ENCODE results near the gene CRACDL.

The CRACDL gene

DNA sequence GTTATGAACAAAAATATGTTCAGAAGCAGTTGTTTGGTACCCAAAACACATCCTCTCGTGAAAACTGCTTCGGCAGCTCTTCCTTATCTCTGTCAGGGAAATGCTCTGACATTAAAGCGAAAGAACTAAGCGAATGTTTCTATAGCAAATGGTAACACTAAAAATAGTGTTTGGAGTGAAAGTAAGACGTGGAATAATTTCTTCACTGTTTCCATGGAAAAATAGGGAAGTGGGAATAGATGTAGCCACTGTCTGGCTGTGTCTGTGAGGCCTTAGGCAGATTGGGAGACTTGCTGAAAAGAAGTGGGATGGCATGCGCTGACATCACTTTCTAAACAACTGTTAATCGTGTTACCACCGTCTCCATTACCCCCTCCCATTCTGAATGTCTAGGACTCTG, 11.5 kb upstream of the CRACDL start:
- TF ChIP-seq, protein P1, sequence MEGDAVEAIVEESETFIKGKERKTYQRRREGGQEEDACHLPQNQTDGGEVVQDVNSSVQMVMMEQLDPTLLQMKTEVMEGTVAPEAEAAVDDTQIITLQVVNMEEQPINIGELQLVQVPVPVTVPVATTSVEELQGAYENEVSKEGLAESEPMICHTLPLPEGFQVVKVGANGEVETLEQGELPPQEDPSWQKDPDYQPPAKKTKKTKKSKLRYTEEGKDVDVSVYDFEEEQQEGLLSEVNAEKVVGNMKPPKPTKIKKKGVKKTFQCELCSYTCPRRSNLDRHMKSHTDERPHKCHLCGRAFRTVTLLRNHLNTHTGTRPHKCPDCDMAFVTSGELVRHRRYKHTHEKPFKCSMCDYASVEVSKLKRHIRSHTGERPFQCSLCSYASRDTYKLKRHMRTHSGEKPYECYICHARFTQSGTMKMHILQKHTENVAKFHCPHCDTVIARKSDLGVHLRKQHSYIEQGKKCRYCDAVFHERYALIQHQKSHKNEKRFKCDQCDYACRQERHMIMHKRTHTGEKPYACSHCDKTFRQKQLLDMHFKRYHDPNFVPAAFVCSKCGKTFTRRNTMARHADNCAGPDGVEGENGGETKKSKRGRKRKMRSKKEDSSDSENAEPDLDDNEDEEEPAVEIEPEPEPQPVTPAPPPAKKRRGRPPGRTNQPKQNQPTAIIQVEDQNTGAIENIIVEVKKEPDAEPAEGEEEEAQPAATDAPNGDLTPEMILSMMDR (IDR thresholded peaks at IDR 0.05) = no peak

DNA sequence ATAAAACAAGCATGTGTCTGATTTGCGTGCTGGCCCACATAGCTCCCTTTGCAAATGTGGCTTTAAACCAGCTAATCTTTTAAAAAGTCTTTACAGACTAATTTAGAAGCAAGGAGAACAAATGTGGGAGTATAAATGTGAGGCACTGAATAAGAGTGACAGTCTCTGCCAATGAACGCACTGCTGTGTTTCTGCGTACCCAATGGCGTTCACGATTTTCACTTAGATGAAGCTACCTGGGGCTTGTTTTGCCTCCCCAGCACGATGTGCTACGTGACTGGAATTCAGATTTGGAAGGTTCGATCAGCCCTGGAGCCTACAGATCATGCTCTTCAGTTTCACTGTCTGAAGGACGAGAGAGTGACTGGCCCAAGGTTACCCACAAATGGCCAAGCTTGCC, 10.8 kb upstream of the CRACDL start:
- TF ChIP-seq, protein P1 (IDR thresholded peaks at IDR 0.05) = no peak

DNA sequence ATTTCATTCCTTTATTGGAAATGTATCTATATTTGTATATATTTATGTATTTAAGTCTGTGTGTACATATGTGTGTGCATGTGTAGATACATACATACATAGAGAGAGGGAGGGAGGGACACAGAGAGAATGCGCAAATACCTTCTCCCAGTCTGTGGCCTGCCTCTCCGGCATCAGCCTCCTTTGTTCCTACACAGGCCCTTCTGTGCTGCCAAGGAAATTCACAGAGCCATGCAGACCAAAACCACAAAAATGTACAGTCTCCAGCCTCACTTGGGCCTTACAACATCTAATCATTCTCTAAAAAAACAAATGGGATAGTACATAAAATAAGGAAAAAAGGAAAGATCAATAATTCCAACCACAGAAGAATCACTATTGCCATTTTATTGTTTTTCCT, 8.8 kb upstream of the CRACDL start:
- TF ChIP-seq, protein P1 (IDR thresholded peaks at IDR 0.05) = no peak

DNA sequence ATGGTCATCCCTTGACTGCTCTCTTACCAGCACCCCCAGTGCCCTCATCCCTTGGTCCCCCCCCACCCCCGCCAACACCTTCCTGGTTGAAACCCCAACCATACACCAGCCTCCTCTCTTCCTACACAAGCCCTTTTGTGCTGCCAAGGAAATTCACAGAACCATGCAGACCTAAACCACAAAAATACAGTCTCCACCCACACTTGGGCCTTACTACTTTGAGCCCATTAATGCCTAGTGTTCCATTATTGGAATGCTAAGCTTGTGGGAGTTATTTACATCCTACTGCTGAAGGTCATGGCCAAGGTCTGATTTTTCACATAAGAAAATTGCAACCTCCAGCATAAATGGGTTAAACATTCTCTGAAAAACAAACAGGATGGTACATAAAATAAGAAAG, 4.1 kb upstream of the CRACDL start:
- TF ChIP-seq, protein P1 (IDR thresholded peaks at IDR 0.05) = no peak

DNA sequence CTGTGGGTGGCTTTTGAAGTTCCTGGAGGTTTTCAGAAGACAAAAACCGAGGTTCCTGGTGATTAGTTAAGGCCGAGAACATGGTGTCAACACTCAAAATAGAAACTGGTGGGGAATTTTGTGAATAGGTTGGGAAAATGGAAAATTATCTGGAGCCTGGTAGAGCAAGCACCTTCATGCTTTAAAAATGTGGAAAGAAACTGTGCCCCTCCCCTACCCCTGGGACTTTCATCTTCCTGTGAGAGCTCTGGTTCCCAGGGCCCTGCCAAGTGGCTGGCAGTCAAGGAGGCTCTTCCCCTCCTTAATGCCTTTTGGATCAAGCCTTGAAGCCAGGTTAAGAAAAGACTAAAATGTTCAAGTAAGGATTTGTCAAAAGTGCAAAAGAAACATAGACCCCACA, 1.9 kb upstream of the CRACDL start:
- TF ChIP-seq, protein P1 (IDR thresholded peaks at IDR 0.05) = no peak

DNA sequence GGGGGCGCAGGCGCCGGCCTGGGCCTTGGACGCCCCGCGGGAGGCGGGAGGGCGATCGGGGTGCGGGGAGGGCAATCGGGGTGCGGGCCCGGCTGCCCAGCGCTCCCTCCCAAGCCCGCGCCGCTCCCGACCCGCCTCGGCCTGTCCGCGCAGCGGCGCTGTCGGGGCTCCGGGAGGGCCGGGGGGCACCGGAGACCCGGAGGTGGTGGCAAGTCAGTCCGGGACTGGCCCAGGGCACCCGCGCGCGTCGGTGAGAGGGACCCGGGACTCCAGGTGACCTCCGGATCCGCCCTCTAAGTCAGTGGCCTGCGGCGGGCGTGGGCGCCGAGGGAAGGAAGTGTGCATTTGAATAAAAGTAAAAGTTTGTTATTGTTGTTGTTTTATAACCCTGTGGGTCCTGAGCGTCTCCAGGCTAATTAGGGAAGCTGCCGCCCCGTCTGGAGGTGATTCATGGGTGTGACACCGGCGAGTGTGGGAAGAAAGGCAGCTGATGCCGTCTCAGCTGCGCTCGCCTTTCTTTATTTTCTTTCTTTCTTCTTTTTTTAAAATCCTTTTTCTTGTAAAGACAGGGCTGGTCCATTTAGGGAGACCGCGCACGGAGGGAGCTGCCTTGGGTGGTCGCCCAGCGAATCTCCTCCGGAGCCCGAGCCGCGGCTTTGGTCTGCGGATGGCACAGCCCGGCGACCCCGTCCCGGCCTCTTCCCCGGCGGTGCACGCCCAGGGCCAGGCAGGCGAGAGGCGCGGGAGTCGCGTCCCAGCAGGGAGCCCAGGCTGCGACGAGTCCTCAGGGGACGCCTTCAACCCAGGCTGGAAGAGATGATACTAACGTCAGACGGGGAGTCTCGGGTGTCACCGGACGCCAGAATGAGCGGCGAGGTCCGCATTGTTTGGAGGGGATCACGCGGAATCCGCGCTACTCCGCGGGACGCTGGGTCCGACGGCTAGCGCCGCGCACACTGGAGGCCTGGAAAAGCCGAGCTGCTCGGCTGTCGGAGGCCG, 627 bp upstream of the CRACDL start:
- TF ChIP-seq, protein P1 (IDR thresholded peaks at IDR 0.05) = no peak

DNA sequence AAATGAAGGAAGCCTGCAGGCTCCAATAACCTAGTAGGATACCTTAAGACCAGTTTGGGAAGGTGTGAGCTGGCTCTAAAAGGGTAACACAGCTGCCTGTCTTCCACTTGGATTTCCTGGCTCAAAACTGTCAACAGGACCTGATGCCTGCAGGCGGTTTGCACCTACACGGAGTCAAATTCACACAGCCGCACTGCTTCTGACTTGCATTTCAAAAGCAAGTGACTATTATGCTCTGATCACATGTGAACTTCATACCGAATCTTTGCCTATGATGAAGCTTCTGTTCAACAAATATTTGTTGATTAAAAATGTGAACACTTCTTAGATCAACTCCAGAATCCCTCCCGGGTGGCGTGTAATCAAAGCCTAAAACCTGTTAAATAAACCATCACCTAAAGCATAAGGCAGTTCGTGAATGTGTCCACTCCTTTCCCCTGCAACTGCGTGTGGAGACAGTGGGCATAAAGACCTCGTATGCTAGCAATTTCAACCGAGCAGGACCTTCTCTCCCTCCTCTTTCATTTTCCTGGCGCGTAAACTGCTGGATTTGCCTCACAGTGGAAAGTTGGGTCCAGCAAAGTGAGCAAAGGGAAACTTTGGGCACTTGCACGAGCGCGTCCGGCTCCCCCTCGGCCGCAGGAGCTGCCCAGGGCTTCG, 784 bp downstream of the CRACDL start:
- TF ChIP-seq, protein P1 (IDR thresholded peaks at IDR 0.05) = no peak
